Thyroid gland (tissue), 4 donors: ENCODE data around the gene FCAR.
"Not testable (repeated sequence)": the region's sequence is repeated elsewhere in the genome, so short reads cannot be mapped to it uniquely, and the experiment has no call there.

ENCODE experiments used
- CTCF ChIP-seq, 6 experiments: fragments of 200-600 bp in 3 of 6; fragments of 450-650 bp in 3 of 6; sonication (generic) in 3 of 6; IDR thresholded peaks; one replicate each; pipeline ENCODE4 v1.5.1; 2016 to 2019; ENCODE audit warnings: antibody characterized with exemption in 6 of 6, mild to moderate bottlenecking in 2 of 6, inconsistent platforms in 1 of 6, moderate library complexity in 1 of 6
- POLR2A ChIP-seq, 2 donors: fragments of 450-650 bp; IDR thresholded peaks; one replicate each; pipeline ENCODE4 v1.6.1; 2017; ENCODE audit warnings: antibody characterized with exemption in 2 of 2, mild to moderate bottlenecking in 2 of 2, moderate library complexity in 1 of 2

GRCh38 chr19:54898685-54899084 lies 24.6 kb downstream of the FCAR start:
- TF ChIP-seq CTCF, POLR2A (IDR thresholded peaks at IDR 0.05): not testable (repeated sequence)
